Fibroblast of skin of back (primary cell): Measurements from ENCODE around the gene NCCRP1. TPM values are rescaled to one million over a fixed set of nuclear protein-coding genes. Genes with fewer than 3 reads are reported as not detected.

Source experiments
- DNase-seq: peaks from one replicate; pipeline ENCODE4 v3.0.0-alpha.2; 2013
- polyA plus RNA-seq, 2 experiments: library from polyadenylated mRNA; unstranded; fragments of 120-200 nt; gene quantifications; one replicate each; pipeline ENCODE4 v1.2.1, GENCODE V29; 2013; ENCODE audit not compliant: insufficient read length in 2 of 2

NCCRP1 gene, protein sequence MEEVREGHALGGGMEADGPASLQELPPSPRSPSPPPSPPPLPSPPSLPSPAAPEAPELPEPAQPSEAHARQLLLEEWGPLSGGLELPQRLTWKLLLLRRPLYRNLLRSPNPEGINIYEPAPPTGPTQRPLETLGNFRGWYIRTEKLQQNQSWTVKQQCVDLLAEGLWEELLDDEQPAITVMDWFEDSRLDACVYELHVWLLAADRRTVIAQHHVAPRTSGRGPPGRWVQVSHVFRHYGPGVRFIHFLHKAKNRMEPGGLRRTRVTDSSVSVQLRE
- not detected for polyA plus RNA-seq (2013, experiment 1 of 2; ENCODE audit: insufficient read length)
- polyA plus RNA-seq (2013, experiment 2 of 2; ENCODE audit: insufficient read length) = not detected

DNA sequence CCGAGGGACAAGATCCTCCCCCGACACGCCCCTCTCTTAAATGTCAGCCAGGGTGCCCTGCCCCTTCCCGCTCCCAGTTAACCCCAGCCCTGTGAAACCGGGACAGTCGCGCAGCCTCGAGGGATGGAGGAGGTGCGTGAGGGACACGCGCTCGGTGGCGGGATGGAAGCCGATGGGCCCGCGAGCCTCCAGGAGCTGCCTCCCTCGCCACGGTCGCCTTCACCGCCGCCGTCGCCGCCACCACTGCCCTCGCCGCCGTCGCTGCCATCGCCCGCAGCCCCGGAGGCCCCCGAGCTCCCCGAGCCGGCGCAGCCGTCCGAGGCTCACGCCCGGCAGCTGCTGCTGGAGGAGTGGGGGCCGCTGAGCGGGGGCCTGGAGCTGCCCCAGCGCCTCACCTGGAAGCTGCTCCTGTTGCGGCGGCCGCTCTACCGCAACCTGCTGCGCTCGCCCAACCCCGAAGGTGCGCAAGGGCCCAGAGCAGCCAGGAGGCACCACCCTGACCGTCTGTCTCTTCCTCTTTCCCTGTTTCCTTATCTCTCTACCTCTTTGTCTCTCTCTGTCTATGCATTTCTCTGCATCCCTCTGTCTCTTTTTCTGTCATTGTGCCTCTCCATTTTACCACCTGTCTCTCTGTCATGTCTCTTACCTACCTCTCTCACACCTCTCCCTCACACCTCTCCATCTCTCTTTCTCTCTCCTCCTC, at the start of gene NCCRP1:
Gene NCCRP1, plus strand, starts transcription at position 105 of the 703 bp plus-strand sequence. Its CDS starts 19 bp downstream, at position 124.
- no peak for DNase-seq

DNA sequence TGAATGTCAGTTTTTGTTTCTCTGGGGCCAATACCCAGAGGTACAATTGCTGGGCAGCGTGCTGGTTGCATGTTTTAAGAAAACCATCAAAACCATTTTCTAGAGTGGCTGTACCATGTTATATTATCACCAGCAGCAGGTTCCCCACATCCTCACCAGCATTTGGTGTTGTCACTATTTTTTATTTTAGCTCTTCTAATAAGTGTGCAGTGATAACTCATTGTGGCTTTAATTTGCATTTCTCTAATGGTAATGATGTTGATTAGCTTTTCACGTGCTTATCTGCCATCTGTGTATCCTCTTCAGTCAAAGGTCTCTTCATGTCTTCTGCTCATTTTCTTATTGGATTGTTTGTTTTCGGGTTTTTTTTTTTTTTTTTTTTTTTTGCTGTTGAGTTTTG, 49.3 kb upstream of the NCCRP1 start:
- DNase-seq = no peak

DNA sequence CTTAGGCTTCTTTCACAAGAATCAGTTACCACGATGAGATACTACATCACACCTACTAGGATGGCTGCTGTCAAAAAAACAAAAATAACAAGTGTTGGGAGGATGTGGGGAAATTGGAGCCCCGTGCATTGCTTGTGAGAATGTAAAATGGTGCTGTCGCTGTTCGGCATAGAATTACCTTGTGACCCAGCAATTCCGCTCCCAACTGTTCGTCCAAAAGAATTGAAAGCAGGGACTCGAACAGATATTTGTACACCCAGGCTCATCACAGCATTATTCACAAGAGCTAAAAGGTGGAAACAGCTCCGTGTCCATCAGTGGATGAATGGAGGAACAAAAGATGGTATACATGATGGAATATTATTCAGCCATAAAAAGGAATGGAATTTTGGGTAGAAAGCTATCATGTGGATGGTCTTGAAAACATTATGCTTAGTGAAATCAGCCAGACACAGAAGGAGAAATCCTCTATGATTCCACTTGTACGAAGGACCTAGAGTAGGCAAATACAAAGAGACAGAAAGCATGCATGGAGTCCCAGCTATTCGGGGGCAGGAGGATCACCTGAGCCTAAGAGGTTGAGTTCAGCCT, 47.7 kb upstream of the NCCRP1 start:
- DNase-seq = no peak

DNA sequence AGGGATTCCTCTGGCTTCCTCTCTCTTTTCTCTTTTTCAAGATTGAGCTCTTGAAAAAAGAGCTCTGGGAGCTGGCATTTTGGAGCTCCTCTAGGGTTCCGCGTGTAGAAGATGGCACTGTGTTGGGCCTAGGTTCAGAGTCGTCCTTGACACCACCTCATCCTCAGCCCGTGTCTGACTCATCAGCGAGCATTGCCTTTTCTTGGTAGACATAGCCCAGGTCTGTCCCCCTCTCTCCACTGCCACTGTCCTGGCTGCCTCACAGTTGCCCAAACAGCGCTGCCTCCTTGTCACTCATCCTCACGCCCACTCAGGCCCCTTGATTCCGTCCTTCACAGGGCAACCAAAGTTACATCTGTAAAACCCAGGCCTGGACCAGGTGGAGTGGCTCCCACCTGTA, 46.5 kb upstream of the NCCRP1 start:
- DNase-seq = no peak

DNA sequence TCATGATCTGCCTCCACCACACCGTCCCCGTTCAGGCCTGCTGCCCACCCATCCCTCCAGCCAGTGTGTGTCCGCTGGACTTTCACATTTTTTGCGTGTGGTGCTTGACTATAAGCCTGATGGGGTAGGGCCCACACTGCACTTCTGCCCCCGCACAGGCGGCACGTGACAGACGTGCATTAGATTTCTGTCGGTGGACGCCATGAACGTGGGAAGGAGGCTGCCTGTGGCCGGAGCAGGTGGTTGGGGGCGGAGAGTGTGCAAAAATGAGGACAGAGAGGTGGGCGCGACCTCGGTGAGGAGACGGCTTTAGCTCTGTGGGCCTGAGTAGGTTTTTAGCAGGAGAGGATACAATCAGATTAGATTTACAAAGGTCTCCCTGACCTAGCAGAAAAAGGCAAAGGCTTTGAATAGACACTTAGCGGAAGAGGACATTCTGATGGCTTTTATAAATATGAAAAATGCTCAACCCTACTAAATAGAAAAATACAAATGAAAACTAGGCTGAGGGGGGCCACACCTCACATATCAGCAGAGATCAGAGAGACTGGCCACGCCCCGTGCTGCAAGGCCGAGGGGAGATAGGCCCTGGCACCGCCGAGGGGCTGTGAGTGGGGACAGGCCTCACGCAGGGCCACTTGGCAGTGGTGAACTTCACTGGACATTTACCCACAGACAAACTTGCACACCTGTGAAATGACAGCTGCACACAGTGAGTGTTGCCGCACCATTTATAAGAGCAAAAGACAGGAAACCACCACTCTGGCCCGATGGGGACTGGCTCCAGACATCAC, 45.8 kb upstream of the NCCRP1 start:
- no peak for DNase-seq

DNA sequence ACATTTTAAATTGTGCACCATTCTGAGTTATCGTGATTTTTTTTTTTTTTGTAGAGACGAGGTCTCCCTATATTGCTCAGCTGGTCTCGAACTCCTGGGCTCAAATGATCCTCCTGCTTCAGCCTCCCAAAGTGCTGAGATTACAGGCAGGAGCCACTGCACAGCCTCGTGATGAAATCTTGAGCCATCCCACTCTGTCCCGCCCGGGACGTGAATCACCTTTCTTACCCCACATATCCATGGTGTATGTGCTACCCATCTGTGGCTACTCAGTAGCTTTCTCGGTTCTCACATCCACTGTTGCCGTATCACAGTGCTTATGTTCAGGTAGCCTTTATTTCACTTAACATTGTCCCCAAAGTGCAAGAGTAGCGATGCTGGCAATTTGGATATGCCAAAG, 44.7 kb upstream of the NCCRP1 start:
- DNase-seq = no peak

DNA sequence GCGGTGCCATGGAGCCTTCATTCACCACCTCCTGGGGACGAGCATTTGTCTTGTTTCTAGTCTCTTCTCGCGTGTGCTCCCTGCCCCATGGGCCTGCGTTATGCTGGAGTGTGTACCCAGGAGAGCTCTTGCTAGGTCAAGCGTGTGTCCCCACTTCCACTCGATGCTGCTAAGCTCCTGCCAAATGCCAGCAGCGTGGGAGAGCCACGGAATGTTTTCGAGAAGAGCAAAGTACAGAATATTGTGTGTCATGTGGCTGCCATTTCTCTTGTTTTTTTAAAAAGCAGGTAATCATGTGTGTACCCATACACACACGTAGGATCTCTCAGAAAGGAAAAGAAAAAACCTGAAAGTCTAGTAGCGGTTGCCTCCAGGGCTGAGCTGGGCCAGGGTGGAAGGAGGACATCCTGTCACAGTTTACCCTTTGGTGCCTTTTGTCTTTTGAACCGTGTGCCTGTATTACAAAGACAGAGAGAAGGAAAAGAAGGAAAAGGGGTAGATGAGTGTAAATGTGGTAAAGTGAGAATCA, 42.6 kb upstream of the NCCRP1 start:
- no peak for DNase-seq

DNA sequence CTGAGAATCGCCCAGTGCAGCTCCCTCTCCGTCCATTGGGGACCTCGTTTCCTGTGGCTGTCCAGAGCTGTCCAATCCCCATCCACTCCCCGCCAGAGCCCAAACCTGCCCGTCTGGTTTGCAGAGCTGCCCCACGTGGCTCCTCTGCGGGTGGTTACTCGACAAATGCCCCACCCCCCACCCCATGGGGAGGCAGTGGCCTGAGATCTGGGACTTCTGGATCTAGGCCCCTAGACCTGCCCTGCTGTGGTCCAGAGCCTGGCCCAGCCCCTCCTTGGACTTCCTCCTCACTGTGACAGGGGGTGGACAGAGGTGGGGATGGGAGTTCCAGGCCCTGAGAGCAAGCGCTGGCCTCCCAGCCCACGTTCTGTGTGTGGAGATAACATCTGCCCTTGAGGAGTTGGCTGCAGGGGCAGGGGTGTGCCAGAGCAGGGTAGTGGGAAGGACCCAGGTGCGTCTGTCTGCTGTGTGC, 42.1 kb upstream of the NCCRP1 start:
- no peak for DNase-seq

DNA sequence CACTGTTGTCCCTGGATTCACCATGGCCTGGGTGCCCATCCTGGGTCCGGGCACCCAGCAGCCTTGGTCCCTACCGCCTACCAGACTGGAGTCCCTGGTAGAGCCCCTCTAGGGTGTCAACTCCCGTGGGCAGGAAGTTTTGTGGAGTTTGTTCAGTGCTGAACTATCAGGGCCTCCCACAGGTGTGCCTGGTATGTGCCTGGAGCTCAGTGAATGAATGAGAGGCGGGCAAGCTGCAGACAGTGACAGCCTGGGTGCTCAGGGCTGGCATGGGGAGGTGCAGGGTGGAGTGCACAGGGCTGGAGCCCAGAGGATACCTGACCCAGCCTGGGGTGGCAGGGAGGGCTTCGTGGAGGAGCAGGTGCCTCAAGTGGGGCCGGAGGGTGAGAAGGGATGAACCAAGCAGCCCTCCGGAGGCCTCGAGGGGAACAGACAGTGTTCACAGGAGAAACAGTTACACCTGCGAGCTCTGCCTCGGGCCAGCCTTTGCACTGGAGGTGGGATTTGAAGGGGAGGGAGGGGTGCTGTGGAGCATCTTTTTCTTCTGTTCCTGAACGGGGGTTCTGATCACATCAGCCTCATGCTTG, 41.6 kb upstream of the NCCRP1 start:
- DNase-seq = no peak

DNA sequence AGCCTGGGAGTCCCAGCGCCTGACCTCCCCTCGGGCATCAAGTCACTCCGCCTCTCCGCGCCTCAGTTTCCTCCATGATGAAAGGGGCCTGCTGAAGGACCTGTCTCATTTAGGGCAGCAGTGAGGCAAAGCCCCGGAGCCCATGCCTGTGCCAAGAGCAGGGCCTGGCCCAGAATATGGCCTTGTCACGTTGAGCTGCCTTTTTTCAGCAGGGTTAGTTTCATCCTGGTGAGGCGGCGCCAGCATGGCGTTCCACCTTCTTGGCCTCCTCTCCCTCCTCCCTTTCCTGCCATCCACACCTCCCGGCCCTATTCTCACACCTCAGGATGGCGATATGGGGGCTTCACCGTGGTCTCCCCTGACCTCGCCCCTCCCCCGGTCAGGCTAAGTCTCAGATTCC, 41.0 kb upstream of the NCCRP1 start:
- no peak for DNase-seq

DNA sequence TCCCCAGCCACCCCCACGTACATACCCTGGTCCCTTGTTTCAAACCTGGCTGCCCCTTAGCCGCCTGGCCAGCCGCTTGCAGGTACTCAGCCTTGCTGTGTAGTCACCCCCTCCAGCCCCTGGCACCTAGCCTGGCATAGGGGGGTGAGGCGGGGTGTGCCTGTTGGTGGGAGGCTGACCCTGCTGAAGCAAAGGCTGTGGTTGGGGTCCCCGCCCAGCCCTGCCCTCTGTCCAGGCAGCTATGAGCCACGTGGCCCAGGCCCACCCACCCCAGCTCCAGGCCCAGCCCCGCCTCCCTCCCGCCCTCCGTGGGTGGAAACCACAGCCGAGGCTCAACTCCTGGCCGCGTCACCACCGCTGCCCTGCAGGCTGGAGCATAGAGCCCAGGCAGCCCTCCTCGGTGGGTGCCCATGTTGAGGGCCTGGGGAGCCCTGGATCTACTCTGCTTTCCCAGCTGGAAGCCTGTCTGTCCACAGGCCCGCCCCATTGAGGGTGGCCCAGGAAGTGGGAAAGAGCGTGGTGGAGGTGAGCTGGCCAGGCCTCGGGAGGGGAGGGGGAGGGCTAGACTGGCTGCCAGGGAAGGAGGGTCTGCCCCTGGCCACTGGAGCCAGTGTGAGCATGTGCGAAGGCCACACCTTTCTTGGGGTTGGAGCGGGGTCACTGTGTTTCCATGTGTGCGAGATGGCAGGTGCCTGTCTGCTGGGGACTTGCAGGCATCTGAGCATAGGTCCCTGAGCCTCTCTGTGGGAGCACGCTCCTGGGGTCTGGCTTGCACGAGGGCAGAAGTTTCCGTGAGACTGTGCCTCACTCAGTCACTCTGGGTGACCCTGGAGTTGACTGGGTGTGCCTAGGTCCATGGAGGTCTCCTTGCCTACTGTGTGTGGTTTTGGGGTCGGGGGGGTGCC, 40.2 kb upstream of the NCCRP1 start:
- DNase-seq = no peak

DNA sequence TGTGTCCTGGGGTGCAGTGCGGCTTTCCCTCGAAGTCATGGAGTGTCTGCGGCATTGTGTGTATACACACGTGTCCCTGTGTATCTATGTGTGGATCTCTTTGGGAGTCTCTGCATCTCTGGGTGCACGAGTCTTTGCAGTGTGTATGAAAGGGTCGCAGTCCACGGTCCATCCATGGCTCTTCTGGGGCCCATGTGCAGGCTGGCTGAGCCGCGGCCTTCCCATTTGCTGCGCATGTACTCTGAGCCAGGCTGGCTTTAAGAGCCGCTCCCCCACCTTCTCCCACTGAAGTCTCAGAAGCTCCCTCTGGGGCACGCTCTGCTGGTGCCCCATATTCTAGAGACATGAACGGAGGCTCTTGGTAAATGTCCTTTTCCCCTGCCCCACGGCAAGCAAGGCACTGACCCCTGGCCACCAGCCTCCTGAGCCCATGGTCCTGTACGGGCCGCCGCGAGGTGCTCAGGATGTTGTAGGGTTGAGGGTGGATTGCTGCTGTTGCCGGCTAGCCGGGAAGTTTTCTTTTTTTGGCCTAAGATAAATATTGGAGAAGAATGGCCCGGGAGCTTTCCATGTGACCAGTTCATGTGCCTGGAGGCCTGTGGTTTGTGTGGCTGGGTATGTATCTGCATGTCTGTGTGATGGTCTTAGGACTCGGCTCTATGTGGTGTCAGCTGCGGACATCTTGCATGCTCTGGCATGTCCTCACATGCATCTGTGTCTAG, 39.3 kb upstream of the NCCRP1 start:
- DNase-seq = no peak

DNA sequence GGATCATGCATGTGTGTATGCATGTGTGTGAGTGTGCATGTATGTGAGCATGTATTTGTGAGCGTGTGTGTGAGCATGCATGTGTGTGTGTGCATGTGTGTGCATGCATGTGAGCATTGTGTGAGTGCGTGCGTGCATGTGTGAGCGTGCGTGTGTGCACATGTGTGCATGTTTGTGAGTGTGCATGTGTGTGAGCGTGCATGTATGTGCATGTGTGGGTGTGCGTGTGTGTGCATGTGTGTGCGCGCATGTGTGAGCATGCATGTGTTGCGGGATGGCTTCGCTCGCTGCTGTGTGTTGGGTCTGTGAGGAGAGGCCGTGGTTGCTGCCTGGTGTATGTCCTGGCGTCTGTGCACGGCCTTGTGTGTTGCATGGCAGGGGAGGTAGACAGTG, 38.8 kb upstream of the NCCRP1 start:
- DNase-seq = no peak

DNA sequence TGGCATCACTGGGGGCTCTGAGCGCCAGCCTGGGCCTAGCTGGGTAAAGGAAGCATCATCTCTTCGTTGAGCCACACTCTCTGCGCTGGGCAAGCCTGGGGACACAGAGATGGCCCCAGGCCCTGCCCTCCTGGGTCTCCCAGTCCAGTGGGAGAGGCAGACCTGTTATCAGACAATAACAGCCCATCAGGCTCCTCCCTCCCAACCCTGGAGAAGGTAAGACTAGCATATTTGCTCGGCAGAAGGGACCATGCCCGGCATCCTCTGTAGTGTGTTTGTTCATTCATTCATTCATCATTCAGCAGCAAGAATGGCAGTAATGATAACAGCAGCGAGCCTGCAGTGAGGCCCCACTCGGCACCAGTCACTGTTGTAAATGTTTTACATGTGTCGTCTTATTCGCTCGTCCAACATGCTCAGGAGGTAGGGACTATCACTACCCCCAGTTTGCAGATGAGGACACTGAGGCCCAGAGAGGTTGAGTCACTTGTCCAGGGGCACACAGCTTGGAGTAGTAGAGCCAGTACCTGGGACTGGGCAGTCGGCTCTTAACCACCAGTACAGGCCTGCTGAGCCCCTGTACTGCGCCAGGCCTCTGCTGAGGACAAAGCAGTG, 38.0 kb upstream of the NCCRP1 start:
- DNase-seq = no peak

DNA sequence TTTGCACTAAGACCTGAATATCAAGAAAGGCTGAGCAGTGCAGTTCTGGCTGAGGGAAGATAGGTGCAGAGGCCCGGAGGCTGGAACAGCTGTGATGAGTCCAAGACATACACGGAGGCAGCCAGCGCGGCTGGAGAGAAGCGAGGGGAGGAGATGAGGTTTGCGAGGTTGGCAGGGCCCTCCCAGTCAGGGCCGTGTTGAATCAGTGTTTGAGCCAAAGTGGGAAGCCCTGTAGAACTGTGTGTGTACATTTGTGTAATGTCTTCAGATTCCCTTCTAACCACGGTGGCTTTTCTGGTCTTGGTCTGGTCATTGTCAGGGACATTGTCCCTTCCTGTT, 36.3 kb upstream of the NCCRP1 start:
- DNase-seq = no peak

DNA sequence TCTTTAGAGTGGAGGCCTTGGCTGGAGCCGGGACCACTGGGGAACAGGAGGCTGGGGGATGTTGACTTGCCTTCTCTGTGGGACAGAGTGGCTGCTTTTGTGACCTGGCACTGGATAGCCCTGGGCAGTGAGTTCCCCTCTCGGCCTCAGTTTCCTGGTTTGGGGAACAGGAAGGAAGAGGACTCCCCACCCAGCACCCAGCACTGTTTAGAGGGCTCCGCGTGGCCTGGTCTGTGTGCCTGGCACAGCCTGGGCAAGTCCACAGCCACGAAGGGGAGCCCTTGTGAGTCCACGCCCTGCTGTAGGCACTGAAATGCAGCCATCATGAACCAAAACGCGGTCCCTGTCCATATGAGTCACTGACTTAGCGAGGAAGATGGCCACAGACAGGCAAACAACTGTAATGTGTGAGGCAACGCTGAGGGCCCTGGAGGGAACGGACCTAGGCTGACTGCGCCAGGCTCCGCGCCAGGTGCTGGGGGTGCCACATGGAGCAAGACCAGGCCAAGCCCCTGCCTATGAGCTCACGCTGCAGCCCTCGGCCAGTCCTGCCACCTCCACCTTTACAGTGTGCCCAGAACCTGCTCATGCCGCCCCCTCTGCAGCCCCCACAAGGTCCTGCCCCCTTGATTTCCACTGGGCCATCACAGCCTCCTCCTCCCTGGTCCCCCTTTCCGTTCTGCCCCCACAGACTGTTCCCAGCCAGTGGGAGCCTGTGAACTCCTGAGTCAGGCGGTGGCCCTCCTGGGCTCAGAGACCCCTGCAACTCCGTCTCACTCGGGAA, 35.7 kb upstream of the NCCRP1 start:
- no peak for DNase-seq

DNA sequence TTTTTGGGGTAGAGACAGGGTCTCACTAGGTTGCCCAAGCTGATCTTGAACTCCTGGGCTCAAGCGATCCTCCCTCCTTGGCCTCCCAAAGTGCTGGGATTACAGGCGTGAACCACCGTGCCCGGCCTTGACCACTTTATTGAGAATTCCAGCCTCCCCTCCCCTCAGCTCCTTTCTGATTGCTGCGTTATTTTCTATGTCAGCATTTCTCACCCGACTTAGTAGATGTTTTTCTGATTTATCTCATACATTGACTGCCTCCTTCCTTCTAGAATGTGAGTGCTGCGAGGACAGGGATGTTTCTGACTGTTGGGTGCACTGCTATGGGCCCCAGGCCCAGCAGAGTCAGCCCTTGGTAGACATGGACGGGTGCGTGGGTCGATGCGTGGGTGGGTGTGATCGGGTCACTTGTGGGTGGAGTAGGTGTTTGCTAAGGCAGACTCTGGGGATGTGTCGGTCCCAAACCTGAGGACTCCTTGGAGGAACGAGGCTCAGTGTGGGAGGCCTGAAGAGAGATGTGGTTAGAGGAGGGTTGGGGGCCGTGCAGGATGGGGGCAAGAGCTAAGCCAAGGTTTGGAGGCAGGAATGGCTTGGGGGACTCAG, 34.2 kb upstream of the NCCRP1 start:
- DNase-seq = no peak

DNA sequence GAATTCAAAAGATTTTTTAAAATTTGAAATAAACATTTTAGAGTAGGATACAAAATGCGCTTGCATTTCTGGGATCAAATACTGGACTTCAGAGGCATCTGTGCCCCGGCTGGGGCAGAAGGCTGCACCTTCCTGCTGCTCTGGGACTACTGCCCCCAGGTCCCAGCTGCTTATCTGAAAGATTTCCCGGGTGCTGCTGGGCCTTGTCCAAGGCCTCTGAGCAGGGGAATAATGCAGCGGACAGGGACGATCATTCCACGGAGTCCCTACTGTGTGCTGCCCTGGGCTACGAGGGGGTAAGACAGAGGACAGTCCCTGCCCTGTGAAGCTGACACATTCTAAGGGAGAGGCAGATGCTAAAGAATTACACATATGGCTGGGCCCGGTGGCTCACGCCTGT, 33.1 kb upstream of the NCCRP1 start:
- DNase-seq = no peak

DNA sequence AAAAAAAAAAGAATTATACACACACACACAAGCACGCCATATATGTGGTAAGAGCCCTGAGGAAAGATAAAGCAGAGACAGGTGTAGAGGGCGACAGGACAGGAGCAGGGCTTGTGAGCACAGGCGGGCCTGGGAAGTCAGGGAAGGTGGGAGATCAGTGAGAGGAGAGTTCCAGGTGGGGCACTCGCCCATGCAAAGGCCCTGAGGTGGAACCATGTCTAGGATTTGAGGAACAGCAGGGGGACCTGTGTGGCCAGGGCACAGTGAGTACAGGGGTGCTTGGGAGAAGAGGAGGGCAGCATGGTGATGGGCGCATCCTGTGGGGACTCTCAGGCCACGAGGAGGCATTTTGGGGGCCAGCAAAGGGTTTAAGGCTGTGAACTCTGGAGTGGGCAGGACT, 32.5 kb upstream of the NCCRP1 start:
- DNase-seq = no peak
